Coronary artery (tissue), 2 donors: ENCODE results near the gene SLC49A3.

ENCODE experiments used
- DNase-seq: peaks from one replicate; pipeline ENCODE4 v3.0.0-alpha.2; 2017; ENCODE audit warnings: low spot score
- H3K27ac ChIP-seq, 2 donors: fragments of 200-600 bp; sonication (generic); one replicate each; pipeline ENCODE4 v1.5.1; 2016 to 2019
- H3K4me3 ChIP-seq: fragments of 200-600 bp; sonication (generic); 2 replicates; pipeline ENCODE4 v1.5.1; 2016; ENCODE audit warnings: mild to moderate bottlenecking, moderate library complexity
- CTCF ChIP-seq: fragments of 200-600 bp; sonication (generic); IDR thresholded peaks from one replicate; pipeline ENCODE4 v1.5.1; 2019; ENCODE audit warnings: antibody characterized with exemption

The SLC49A3 gene

GRCh38 chr4:657338-657833, 31.6 kb downstream of the SLC49A3 start:
- no peak for TF ChIP-seq CTCF
- Histone ChIP-seq H3K27ac (no peak overlapping the region), H3K4me3 (no peak overlapping the region)
- DNase-seq = no peak

- Histone ChIP-seq H3K27ac (no peak overlapping the region), H3K4me3 (no peak overlapping the region)
- no peak for TF ChIP-seq CTCF
- no peak for DNase-seq
Measured at GRCh38 chr4:656436-657337, 32.3 kb downstream of the SLC49A3 start.

- Histone ChIP-seq H3K4me3 (no peak overlapping the region), H3K27ac (no peak overlapping the region)
- no peak for DNase-seq
- no peak for TF ChIP-seq CTCF
Measured at GRCh38 chr4:655464-656151, 33.3 kb downstream of the SLC49A3 start.

GRCh38 chr4:654871-655463, 34.0 kb downstream of the SLC49A3 start:
- TF ChIP-seq CTCF = no peak
- no peak overlapping the region for H3K4me3 ChIP-seq
- no peak overlapping the region for H3K27ac ChIP-seq
- no peak for DNase-seq

- no peak overlapping the region for H3K4me3 ChIP-seq
- DNase-seq = no peak
- no peak overlapping the region for H3K27ac ChIP-seq
- TF ChIP-seq CTCF = no peak
Measured at GRCh38 chr4:654503-654845, 34.5 kb downstream of the SLC49A3 start.

GRCh38 chr4:653831-654502, 35.0 kb downstream of the SLC49A3 start:
- no peak for TF ChIP-seq CTCF
- no peak for DNase-seq
- Histone ChIP-seq H3K4me3 (no peak overlapping the region), H3K27ac (no peak overlapping the region)
